SH-SY5Y (cell line): Measurements from ENCODE around the gene ELOVL4.

Source experiments
- GATA2 ChIP-seq: IDR thresholded peaks from 2 replicates; pipeline ENCODE4 v1.6.1; 2011; ENCODE audit warnings: mild to moderate bottlenecking, low read depth, low read length
- GATA3 ChIP-seq: IDR thresholded peaks from 2 replicates; pipeline ENCODE4 v1.6.1; 2011; ENCODE audit warnings: low read depth, mild to moderate bottlenecking, low read length, moderate library complexity

Gene ELOVL4

GRCh38 chr6:79947191-79948186 is at the start of gene ELOVL4:
Gene ELOVL4 (minus strand): TSS chr6:79947553. CDS start chr6:79947279, 274 bp downstream.
- TF ChIP-seq GATA2, result no peak
- no peak for TF ChIP-seq GATA3

DNA sequence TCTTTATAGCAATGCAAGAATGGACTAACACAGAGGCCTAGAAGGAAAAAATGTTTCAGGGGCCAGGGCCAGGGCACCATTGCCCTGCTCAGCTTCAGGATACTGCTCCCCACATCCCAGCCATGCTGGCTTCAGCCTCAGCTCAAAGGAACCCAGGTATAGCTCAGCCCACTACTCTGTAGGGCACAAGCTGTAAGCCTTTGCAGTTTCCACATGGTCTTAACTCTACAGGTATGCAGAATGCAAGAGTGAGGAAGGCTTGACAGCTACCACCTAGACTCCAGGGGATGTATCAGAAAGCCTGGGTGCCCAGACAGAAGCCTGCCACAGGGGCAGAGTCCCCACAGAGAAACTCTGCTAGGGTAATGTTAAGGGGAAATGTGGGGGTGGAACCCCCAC is 46.6 kb upstream of the ELOVL4 start:
- TF ChIP-seq GATA3 (no peak), GATA2 (no peak)

DNA sequence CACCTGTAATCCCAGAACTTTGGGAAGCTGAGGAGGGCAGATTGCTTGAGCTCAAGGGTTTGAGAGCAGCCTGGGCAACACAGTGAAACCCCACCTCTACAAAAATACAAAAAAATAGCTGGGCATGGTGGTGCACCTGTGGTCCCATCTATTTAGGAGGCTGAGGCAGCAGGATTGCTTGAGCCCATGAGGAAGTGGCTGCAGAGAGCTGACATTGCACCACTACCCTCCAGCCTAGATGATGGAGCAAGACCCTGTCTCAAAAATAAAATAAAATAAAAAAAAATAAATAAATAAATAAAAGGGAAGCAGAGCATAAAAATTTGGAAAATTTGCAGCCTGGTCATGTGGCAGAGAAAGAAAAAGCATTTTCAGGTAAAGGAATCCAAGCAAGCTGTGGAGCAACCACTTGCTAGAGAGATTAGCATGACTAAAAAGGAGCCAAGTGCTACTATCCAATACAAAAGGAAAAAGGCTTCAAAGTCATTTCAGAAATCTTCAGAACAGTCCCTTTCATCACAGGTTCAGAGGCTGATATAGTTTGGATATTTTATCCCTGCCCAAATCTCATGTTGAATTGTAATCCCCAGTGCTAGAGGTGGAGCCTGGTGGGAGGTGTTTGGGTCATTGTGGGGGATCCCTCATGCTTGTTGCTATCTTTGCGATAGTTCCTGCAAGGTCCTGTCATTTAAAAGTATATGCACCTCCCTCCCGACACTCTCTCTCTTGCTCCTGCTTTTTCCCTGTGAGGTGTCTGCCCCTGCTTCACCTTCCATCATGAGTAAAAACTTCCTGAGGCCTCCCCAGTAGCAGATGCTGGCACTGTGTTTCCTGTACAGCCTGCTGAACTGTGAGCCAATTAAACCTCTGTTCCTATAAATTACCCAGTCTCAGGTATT is 45.9 kb upstream of the ELOVL4 start:
- no peak for TF ChIP-seq GATA3
- no peak for TF ChIP-seq GATA2

- no peak for TF ChIP-seq GATA2
- TF ChIP-seq GATA3, result no peak
Measured at GRCh38 chr6:79989641-79990040, 42.3 kb upstream of the ELOVL4 start.

DNA sequence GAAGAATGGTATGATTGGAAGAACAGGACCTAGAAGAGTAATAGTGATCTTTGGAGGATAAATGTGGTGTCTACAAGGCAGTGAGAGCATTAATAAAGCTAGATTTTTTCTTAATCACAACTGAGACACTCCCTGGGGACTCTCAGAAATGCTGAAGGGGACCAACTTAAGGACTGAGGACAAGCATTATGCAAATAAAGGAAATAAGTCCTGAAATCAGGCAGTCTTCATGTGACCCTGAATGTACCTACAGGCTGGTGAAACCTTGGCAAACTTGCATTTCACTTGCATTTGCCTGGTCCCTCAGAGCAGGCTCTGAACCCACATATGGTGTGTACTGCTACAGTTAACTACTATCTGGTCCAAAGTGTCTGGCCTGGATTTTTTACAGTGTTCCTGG is 37.8 kb upstream of the ELOVL4 start:
- TF ChIP-seq GATA2, result no peak
- no peak for TF ChIP-seq GATA3

- TF ChIP-seq GATA3 (no peak), GATA2 (no peak)
Measured at GRCh38 chr6:79984261-79984660, 36.9 kb upstream of the ELOVL4 start.

GRCh38 chr6:79981652-79982051 is 34.3 kb upstream of the ELOVL4 start:
- TF ChIP-seq GATA3, result no peak
- no peak for TF ChIP-seq GATA2

DNA sequence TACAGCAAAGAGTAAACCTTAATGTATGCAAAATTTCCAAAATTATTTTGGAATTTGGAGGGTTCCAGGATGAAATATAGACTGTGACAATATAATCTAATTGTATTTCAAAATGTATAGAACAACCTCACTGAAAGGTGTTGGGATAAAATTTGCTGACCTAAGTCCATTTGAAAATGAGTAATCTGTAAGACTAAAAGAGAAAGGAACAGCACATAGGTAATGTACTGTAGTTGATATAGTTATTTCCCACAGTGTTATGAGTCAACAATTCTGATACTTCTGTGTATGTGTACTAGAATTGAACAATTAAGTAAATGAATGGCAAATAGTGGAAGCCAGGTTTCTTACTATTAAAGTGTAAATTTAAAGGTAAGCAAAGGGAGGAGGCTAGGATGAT is 23.8 kb upstream of the ELOVL4 start:
- TF ChIP-seq GATA2 (no peak), GATA3 (no peak)

DNA sequence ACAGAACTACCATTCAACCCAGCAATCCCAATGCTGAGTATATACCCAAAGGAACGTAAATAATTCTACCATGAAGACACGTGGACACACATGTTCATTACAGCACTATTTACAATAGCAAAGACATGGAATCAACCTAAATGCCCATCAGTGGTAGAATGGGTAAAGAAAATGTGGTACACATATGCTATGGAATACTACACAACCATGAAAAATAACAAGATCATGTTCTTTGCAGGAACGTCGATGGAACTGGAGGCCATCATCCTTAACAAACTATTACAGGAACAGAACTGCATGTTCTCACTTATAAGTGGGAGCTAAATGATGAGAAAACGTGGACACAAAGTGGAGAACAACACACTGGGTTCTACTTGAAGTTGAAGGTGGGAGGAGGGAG is 22.4 kb upstream of the ELOVL4 start:
- TF ChIP-seq GATA2, result no peak
- no peak for TF ChIP-seq GATA3

DNA sequence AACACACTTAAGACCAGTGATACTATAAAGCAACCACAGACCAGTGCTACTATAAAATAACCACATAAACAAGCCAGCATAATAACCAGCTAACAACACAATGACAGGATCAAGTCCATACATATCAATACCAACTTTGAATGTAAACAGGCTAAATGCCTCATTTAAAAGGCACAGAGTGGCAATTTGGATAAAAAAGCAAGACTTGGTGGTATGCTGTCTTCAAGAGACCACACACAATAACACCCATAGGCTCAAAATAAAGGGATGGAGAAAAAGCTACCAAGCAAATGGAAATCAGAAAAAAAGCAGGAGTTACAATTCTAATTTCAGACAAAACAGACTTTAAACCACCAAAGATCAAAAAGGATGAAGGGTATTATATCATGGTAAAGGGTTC is 19.8 kb upstream of the ELOVL4 start:
- no peak for TF ChIP-seq GATA2
- no peak for TF ChIP-seq GATA3

GRCh38 chr6:79964607-79965081 is 17.3 kb upstream of the ELOVL4 start:
- TF ChIP-seq GATA3 (no peak), GATA2 (no peak)

- TF ChIP-seq GATA3, result no peak
- no peak for TF ChIP-seq GATA2
Measured at GRCh38 chr6:79954849-79955248, 7.5 kb upstream of the ELOVL4 start.

GRCh38 chr6:79949233-79949632 is 1.9 kb upstream of the ELOVL4 start:
- no peak for TF ChIP-seq GATA3
- TF ChIP-seq GATA2, result no peak
